Hepatocyte (in vitro differentiated cells): ENCODE measurements around the gene SLC4A7. TPM values are rescaled to one million over a fixed set of nuclear protein-coding genes. Genes with fewer than 3 reads are reported as not detected.

Source experiments
- DNase-seq: peaks from one replicate; pipeline ENCODE4 v3.0.0-alpha.2; 2016; ENCODE audit warnings: low spot score
- H2AFZ ChIP-seq: fragments of 200-600 bp; sonication (generic); 2 replicates; pipeline ENCODE4 v1.6.0; 2016; ENCODE audit warnings: antibody characterized with exemption, mild to moderate bottlenecking
- H3K27ac ChIP-seq: fragments of 200-600 bp; sonication (generic); 2 replicates; pipeline ENCODE4 v1.5.1; 2016; ENCODE audit warnings: mild to moderate bottlenecking
- H3K27me3 ChIP-seq: fragments of 200-600 bp; sonication (generic); 2 replicates; pipeline ENCODE4 v1.6.1; 2016
- H3K36me3 ChIP-seq: fragments of 200-600 bp; sonication (generic); replicated peaks from 2 replicates; pipeline ENCODE4 v1.5.1; 2016; ENCODE audit warnings: low read depth; ENCODE audit not compliant: insufficient read depth
- H3K4me1 ChIP-seq: fragments of 200-600 bp; sonication (generic); 2 replicates; pipeline ENCODE4 v1.5.1; 2016; ENCODE audit warnings: mild to moderate bottlenecking, moderate library complexity; ENCODE audit not compliant: insufficient read depth
- H3K4me2 ChIP-seq: fragments of 200-600 bp; sonication (generic); 2 replicates; pipeline ENCODE4 v1.6.0; 2016
- H3K4me3 ChIP-seq: fragments of 200-600 bp; sonication (generic); 2 replicates; pipeline ENCODE4 v1.5.1; 2016; ENCODE audit warnings: mild to moderate bottlenecking
- H3K79me2 ChIP-seq: fragments of 200-600 bp; sonication (generic); 2 replicates; pipeline ENCODE4 v1.6.0; 2017; ENCODE audit warnings: mild to moderate bottlenecking
- H3K9me2 ChIP-seq: fragments of 200-600 bp; sonication (generic); replicated peaks from 2 replicates; pipeline ENCODE4 v1.6.0; 2017; ENCODE audit warnings: mild to moderate bottlenecking; ENCODE audit not compliant: insufficient read depth
- H3K9me3 ChIP-seq: fragments of 200-600 bp; sonication (generic); 2 replicates; pipeline ENCODE4 v1.5.1; 2016; ENCODE audit warnings: low read depth, mild to moderate bottlenecking
- H4K20me1 ChIP-seq: fragments of 200-600 bp; sonication (generic); 2 replicates; pipeline ENCODE4 v1.6.0; 2016; ENCODE audit warnings: mild to moderate bottlenecking; ENCODE audit not compliant: insufficient read depth, poor library complexity, severe bottlenecking
- EZH2 ChIP-seq: fragments of 200-600 bp; sonication (generic); IDR thresholded peaks from 2 replicates; pipeline ENCODE4 v1.6.1; 2016; ENCODE audit warnings: antibody characterized with exemption, mild to moderate bottlenecking, borderline replicate concordance
- EZH2phosphoT487 ChIP-seq: fragments of 200-600 bp; sonication (generic); IDR thresholded peaks from one replicate; pipeline ENCODE4 v1.6.1; 2018; ENCODE audit warnings: antibody characterized with exemption, mild to moderate bottlenecking, low read depth, moderate library complexity; ENCODE audit not compliant: unreplicated experiment, severe bottlenecking
- WGBS: methylation state at CpG from one replicate; pipeline ENCODE4 v1.1.6; 2016; ENCODE audit warnings: low lambda C conversion rate; ENCODE audit errors: missing lambda C conversion rate; 5-methylcytosine and 5-hydroxymethylcytosine counted together
- polyA plus RNA-seq: library from polyadenylated mRNA; unstranded; fragments of >200 nt; fragmentation: Nextera tagmentation; extraction: Ambion mirVana; gene quantifications from 2 replicates; pipeline ENCODE4 v1.2.1, GENCODE V29; 2016
- total RNA-seq: library from RNA; depleted of rRNA; stranded (reverse); fragments of >200 nt; gene quantifications from 2 replicates; pipeline ENCODE4 v1.2.3, GENCODE V29; 2014
- TF ChIP-seq, protein P1 (sequence below): fragments of 200-600 bp; sonication (generic); IDR thresholded peaks from 2 replicates; pipeline ENCODE4 v1.5.1; 2016; ENCODE audit warnings: antibody characterized with exemption, mild to moderate bottlenecking; ENCODE audit not compliant: poor library complexity

Gene SLC4A7
- total and polyA plus RNA-seq, 2 experiments from 2014 or later = 7.7 to 45.3 TPM

DNA sequence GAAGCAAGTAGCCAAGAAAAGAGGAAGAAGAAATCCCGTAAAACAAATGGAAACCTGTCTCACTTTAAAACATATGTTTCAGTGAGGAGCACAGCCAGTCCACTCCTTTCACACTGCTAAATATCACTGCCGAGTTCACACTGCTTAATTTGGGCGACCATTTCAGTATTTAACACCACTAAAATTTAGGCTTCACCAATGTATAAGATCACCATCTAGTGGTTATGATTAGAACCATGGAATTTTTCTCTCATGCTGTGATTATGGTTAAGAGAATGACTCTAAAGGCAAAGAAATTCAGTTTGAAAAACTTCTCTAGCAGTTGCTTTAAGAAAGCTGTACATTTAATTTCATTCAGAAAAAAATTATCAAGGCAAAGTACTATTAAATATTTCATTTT is 16.6 kb downstream of the SLC4A7 start:
- TF ChIP-seq, protein P1, sequence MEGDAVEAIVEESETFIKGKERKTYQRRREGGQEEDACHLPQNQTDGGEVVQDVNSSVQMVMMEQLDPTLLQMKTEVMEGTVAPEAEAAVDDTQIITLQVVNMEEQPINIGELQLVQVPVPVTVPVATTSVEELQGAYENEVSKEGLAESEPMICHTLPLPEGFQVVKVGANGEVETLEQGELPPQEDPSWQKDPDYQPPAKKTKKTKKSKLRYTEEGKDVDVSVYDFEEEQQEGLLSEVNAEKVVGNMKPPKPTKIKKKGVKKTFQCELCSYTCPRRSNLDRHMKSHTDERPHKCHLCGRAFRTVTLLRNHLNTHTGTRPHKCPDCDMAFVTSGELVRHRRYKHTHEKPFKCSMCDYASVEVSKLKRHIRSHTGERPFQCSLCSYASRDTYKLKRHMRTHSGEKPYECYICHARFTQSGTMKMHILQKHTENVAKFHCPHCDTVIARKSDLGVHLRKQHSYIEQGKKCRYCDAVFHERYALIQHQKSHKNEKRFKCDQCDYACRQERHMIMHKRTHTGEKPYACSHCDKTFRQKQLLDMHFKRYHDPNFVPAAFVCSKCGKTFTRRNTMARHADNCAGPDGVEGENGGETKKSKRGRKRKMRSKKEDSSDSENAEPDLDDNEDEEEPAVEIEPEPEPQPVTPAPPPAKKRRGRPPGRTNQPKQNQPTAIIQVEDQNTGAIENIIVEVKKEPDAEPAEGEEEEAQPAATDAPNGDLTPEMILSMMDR = peak; percentile 62
- no peak for TF ChIP-seq EZH2phosphoT487
- Histone ChIP-seq H3K4me1 (no peaks in the 10 kb centered on the region), H3K79me2 (peaks cover 96% of the 10 kb centered on the region), H4K20me1 (peaks cover 8% of the 10 kb centered on the region), H3K9me3 (no peaks in the 10 kb centered on the region), H3K27me3 (no peaks in the 10 kb centered on the region), H3K9me2 (no peaks in the 10 kb centered on the region), H3K4me2 (no peak overlapping the region), H3K4me3 (no peak overlapping the region), H3K27ac (no peak overlapping the region), H3K36me3 (no peaks in the 10 kb centered on the region), H2AFZ (no peak overlapping the region)
- 65% methylated on average over 3 of the region's 3 CpGs for WGBS
- DNase-seq = peak; percentile 22

DNA sequence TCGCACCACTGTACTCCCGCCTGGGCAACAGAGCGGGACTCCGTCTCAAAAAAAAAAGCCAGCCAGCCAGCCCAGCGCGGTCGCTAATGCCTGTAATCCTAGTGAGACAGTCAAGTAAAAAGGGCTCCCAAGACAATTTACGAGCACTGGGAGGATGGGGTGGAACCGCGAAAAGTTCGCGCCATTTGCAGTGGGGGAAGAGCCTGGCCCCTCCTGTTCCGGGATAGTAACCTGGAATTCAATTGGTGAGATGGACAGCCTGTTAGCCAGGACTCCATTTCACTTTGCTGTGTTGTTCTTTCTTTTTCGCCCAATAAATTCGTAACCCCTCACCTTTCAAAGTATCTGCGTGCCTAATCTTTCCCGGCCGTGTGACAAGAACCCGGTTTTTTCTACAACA is 19.5 kb downstream of the SLC4A7 start:
- TF ChIP-seq EZH2 = no peak

GRCh38 chr3:27462228-27462627 is 22.0 kb downstream of the SLC4A7 start:
- Histone ChIP-seq H3K4me3 (no peak overlapping the region), H3K36me3 (no peaks in the 10 kb centered on the region), H3K79me2 (peaks cover 94% of the 10 kb centered on the region), H3K4me2 (no peak overlapping the region), H3K4me1 (no peaks in the 10 kb centered on the region), H3K27me3 (no peaks in the 10 kb centered on the region), H3K9me3 (no peaks in the 10 kb centered on the region), H3K9me2 (no peaks in the 10 kb centered on the region), H2AFZ (no peak overlapping the region), H3K27ac (no peak overlapping the region), H4K20me1 (no peaks in the 10 kb centered on the region)
- TF ChIP-seq EZH2phosphoT487 (no peak), EZH2 (no peak)
- TF ChIP-seq, protein P1 = no peak
- WGBS = 96% methylated on average over 8 of the region's 8 CpGs
- no peak for DNase-seq

More for the DNA sequence above, 19.5 kb downstream of the SLC4A7 start:
- no peaks in the 10 kb centered on the region for H3K9me3 ChIP-seq
- H3K4me3 ChIP-seq = no peak overlapping the region
- 97% methylated on average over 19 of the region's 19 CpGs for whole genome bisulfite sequencing
- H2AFZ ChIP-seq = no peak overlapping the region
- DNase-seq = no peak
- no peaks in the 10 kb centered on the region for H4K20me1 ChIP-seq
- no peak overlapping the region for H3K4me2 ChIP-seq
- no peaks in the 10 kb centered on the region for H3K27me3 ChIP-seq
- no peak overlapping the region for H3K27ac ChIP-seq
- no peaks in the 10 kb centered on the region for H3K36me3 ChIP-seq
- H3K79me2 ChIP-seq = peaks cover 97% of the 10 kb centered on the region
- no peaks in the 10 kb centered on the region for H3K4me1 ChIP-seq
- H3K9me2 ChIP-seq = no peaks in the 10 kb centered on the region

- no peaks in the 10 kb centered on the region for H3K36me3 ChIP-seq
- no peak overlapping the region for H3K27ac ChIP-seq
- TF ChIP-seq EZH2phosphoT487 (no peak), EZH2 (no peak)
- TF ChIP-seq, protein P1 = no peak
- no peaks in the 10 kb centered on the region for H4K20me1 ChIP-seq
- no peak overlapping the region for H2AFZ ChIP-seq
- no peak overlapping the region for H3K4me3 ChIP-seq
- no peaks in the 10 kb centered on the region for H3K9me2 ChIP-seq
- no peak for DNase-seq
- H3K27me3 ChIP-seq = no peaks in the 10 kb centered on the region
- H3K4me1 ChIP-seq = no peaks in the 10 kb centered on the region
- peaks cover 83% of the 10 kb centered on the region for H3K79me2 ChIP-seq
- 92% methylated on average over 6 of the region's 6 CpGs for WGBS
- H3K4me2 ChIP-seq = no peak overlapping the region
- H3K9me3 ChIP-seq = no peaks in the 10 kb centered on the region
Observed at GRCh38 chr3:27458929-27459328, 25.3 kb downstream of the SLC4A7 start.
